Retina (tissue), 1 donor: Measurements from ENCODE around the gene GAST.

Source experiments
- DNase-seq: peaks from one replicate; pipeline ENCODE4 v3.0.0-alpha.2; 2016

The GAST gene

DNA sequence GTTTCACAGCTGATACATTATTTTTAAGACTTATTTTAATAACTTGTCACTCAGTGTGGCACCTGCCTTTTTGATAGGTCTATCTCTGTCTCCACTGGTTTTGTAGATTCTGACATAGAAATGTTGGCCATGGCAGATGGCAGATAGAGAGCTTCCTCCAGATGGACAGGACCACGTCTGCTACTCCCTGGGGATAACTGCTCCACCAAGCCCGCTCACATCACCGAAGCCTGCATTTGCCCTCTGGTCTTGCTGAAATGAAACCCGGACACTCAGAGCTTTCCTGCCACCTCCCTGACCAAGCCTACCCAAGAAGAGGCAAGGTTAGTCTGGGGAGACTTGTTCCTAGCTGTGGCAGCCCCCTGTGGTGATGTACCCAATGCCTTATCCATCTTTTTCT lies 38.7 kb downstream of the GAST start:
- DNase-seq = no peak

DNA sequence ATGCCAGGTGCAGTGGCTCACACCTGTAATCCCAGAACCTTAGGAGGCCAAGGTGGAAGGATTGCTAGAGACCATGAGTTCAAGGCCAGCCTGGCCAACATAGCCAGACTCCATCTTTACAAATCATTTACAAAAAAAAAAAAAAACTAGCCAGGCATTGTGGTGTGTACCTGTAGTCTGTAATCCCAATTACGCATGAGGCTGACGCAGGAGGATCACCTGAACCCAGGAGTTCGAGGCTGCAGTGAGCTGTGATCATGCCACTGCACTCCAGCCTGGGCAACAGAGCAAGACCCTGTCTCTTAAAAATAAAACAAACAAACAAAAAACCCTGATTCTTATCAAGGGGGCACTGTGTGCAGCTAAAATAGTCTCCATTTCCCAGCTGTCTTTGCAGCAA lies 39.2 kb downstream of the GAST start:
- no peak for DNase-seq

DNA sequence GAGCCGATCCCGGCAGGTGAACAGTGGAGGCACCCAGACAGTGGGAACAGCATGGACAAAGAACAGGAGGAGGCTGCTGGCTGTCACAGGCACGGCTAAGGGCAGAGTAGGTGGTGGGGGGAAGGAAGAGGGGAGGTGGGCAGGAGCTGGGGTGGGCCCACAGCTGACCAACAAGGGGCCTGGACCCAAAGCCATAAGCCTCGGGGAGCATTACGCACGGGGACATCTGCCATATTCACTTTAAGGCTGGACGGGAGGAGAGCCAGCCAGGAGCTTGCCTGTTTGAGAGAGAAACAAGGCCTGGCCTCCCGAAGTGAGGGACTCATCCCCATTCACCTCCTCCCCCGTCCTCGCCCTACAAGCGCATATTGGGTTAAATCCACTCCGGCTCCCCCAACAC lies 41.9 kb downstream of the GAST start:
- no peak for DNase-seq

DNA sequence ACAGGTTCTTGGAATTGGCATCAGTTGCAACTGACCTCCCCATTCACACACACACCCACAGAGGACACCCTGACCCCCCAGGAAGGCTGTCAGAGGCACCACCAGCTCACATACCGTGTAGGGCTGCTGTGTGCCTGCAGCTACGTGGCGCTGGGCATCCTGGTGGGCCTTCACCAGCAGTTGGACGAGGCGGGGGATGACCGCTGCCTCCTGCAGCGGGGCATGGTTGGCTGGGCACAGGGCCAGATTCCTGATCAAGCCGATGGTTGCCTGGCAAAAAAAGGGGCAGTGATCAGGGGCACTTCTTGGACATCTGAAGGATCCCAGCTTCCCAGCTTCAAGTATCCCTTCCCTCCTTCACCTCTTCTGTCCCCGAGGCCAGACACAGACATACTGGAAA lies 46.5 kb downstream of the GAST start:
- DNase-seq = no peak

DNA sequence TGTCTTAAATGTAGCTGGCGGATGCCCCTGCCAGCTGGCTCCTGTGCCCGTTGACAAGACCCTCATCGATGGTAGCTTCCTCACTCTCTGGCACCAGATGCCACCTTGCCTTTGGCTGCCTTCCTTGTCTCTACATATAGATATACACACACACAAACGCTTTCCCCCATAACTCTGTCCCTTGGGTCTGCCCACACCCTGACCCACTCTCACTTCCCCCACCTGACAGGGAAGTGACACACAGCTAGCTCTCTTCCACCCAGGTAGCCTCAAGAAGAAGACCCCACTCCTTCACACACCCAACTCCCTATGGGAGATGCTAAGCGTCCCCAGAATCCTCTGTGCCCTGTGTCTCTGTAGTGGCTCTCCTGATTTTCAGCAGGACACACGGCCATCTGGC lies 48.7 kb downstream of the GAST start:
- no peak for DNase-seq

DNA sequence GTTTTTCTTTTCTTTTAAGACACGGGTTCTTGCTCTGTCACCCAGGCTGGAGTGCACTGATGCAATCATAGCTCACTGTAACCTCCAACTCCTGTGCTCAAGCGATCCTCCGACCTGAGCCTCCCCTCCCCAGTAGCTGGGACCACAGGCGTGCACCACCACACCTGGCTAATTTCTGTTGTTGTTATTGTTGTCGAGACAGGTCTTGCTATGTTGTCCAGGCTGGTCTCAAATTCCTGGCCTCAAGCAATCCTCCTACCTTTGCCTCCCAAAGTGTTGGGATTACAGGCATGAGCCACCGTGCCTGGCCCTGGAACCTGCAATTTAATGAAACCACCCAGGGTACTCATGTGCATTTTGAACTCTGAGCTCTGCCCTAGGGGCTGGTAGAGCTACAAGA lies 50.3 kb downstream of the GAST start:
- no peak for DNase-seq

DNA sequence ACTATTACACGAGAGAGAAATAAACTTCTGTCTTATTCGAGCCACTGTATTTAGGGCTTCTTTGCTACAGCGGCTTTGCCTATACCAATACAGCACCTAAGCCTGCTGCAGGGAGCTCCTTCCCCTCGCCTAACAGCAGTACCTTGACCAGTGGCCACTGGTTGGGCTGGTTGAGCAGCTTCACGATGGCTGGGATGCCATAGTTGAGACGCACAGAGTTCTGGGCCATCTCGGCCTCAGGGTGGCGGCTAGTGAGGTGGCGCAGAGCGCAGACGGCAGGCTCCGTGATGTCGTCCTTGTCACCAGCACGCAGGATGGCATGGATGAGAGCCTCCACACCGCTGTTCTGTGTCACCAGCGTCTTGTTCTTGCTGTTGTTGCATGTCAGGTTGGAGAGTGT lies 50.7 kb downstream of the GAST start:
- no peak for DNase-seq

DNA sequence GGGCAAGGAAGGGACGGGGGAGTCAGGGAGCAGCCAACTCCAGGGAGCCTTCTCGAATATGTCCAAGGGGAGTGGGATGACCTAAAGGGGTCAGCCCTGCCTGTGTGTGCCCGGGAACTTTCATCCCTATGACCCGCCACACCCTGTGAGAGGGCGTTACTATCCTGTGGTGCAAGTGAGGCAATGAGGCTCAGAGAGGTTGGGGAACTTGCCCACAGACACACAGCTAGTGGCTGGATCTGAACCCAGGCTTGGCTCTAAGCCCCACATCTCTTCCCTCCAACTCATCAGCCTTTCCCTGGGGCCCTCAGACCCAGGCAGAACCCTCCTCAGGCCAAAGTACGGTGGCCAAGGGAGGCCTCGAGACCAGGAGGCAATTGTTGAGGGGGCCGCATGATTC lies 51.2 kb downstream of the GAST start:
- no peak for DNase-seq
